ENCODE measurements around the gene NAGPA. TPM values are rescaled to one million over a fixed set of nuclear protein-coding genes. Genes with fewer than 3 reads are reported as not detected.

The NAGPA gene
- total and polyA plus RNA-seq, 2 experiments from 2014 or later = 6.3 to 20.7 TPM

DNA sequence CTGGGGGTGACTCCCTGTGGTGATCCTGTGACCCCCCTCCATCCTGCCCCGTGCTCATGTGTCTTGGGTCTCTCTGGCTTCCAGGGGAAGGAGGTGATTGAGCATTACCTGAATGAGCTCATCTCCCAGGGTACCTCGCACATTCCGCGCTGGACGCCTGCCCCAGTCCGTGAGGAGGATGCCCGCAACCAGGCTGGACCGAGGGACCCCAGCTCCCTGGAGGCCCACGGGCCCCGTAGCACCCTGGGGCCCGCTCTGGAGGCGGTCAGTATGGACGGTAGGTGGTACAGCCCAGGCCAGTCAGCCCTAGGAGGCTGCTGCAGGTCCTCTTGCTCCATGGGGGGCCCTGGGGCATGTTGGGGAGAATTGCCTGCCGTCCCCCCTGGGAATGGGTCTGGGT, 42.0 kb downstream of the NAGPA start:
- ATAC-seq = no peak
- Histone ChIP-seq H3K4me2 (no peak overlapping the region), H4K20me1 (replicated peaks; ENCODE audit: insufficient read depth) (no peaks in the 10 kb centered on the region), H3K4me1 (ENCODE audit: insufficient read depth) (no peaks in the 10 kb centered on the region; the same call in 1 of the 2 replicates), H2AFZ (no peak overlapping the region), H3K9me2 (ENCODE audit: insufficient read depth) (no peaks in the 10 kb centered on the region), H3K27me3 (ENCODE audit: insufficient read depth) (peaks cover 18% of the 10 kb centered on the region), H3K79me2 (replicated peaks; ENCODE audit: insufficient read depth) (no peaks in the 10 kb centered on the region), H3K27ac (ENCODE audit: low read depth) (no peak overlapping the region), H3F3A (replicated peaks; ENCODE audit: low read depth) (no peaks in the 10 kb centered on the region), H3K36me3 (ENCODE audit: insufficient read depth) (0 out of 2 replicates have a peak, but pooled peaks cover 5% of the 10 kb centered on the region), H3K4me3 (no peak overlapping the region)
- no peaks in the 10 kb centered on the region; the same call in 2 of the 3 replicates for H3K9me3 Mint-ChIP-seq
- H3K27me3 Mint-ChIP-seq (ENCODE audit: insufficient read depth, low read depth, poor library complexity) = peaks cover 27% of the 10 kb centered on the region
- no peak overlapping the region for H3K27ac Mint-ChIP-seq
- peaks cover 10% of the 10 kb centered on the region; the same call in 2 of the 3 replicates for H3K36me3 Mint-ChIP-seq (ENCODE audit: low read depth)
- no peak for DNase-seq (ENCODE audit: low spot score)
- TF ChIP-seq NANOG (IDR thresholded peaks at IDR 0.05; ENCODE audit: borderline replicate concordance) (no peak), EZH2 (IDR thresholded peaks at IDR 0.05; ENCODE audit: low read depth, unreplicated experiment) (no peak), CREB1 (CRISPR knock-in tag; IDR thresholded peaks at IDR 0.05; ENCODE audit: low read depth) (no peak), POLR2AphosphoS5 (IDR thresholded peaks at IDR 0.05; ENCODE audit: low read depth) (no peak), ZNF114 (CRISPR knock-in tag; IDR thresholded peaks at IDR 0.05) (no peak), JUNB (IDR thresholded peaks at IDR 0.05; ENCODE audit: unreplicated experiment) (no peak), ZNF331 (CRISPR knock-in tag; IDR thresholded peaks at IDR 0.05; ENCODE audit: low read depth) (no peak), STAT1 (IDR thresholded peaks at IDR 0.05; ENCODE audit: unreplicated experiment) (no peak), EZH2phosphoT487 (IDR thresholded peaks at IDR 0.05; ENCODE audit: unreplicated experiment) (no peak)
- TF ChIP-seq, protein P1, sequence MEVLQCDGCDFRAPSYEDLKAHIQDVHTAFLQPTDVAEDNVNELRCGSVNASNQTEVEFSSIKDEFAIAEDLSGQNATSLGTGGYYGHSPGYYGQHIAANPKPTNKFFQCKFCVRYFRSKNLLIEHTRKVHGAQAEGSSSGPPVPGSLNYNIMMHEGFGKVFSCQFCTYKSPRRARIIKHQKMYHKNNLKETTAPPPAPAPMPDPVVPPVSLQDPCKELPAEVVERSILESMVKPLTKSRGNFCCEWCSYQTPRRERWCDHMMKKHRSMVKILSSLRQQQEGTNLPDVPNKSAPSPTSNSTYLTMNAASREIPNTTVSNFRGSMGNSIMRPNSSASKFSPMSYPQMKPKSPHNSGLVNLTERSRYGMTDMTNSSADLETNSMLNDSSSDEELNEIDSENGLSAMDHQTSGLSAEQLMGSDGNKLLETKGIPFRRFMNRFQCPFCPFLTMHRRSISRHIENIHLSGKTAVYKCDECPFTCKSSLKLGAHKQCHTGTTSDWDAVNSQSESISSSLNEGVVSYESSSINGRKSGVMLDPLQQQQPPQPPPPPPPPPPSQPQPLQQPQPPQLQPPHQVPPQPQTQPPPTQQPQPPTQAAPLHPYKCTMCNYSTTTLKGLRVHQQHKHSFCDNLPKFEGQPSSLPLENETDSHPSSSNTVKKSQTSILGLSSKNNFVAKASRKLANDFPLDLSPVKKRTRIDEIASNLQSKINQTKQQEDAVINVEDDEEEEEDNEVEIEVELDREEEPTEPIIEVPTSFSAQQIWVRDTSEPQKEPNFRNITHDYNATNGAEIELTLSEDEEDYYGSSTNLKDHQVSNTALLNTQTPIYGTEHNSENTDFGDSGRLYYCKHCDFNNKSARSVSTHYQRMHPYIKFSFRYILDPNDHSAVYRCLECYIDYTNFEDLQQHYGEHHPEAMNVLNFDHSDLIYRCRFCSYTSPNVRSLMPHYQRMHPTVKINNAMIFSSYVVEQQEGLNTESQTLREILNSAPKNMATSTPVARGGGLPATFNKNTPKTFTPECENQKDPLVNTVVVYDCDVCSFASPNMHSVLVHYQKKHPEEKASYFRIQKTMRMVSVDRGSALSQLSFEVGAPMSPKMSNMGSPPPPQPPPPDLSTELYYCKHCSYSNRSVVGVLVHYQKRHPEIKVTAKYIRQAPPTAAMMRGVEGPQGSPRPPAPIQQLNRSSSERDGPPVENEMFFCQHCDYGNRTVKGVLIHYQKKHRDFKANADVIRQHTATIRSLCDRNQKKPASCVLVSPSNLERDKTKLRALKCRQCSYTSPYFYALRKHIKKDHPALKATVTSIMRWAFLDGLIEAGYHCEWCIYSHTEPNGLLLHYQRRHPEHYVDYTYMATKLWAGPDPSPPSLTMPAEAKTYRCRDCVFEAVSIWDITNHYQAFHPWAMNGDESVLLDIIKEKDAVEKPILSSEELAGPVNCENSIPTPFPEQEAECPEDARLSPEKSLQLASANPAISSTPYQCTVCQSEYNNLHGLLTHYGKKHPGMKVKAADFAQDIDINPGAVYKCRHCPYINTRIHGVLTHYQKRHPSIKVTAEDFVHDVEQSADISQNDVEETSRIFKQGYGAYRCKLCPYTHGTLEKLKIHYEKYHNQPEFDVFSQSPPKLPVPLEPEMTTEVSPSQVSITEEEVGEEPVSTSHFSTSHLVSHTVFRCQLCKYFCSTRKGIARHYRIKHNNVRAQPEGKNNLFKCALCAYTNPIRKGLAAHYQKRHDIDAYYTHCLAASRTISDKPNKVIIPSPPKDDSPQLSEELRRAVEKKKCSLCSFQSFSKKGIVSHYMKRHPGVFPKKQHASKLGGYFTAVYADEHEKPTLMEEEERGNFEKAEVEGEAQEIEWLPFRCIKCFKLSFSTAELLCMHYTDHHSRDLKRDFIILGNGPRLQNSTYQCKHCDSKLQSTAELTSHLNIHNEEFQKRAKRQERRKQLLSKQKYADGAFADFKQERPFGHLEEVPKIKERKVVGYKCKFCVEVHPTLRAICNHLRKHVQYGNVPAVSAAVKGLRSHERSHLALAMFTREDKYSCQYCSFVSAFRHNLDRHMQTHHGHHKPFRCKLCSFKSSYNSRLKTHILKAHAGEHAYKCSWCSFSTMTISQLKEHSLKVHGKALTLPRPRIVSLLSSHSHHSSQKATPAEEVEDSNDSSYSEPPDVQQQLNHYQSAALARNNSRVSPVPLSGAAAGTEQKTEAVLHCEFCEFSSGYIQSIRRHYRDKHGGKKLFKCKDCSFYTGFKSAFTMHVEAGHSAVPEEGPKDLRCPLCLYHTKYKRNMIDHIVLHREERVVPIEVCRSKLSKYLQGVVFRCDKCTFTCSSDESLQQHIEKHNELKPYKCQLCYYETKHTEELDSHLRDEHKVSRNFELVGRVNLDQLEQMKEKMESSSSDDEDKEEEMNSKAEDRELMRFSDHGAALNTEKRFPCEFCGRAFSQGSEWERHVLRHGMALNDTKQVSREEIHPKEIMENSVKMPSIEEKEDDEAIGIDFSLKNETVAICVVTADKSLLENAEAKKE (CRISPR knock-in tag; IDR thresholded peaks at IDR 0.05) = no peak
- TF ChIP-seq, protein P2, sequence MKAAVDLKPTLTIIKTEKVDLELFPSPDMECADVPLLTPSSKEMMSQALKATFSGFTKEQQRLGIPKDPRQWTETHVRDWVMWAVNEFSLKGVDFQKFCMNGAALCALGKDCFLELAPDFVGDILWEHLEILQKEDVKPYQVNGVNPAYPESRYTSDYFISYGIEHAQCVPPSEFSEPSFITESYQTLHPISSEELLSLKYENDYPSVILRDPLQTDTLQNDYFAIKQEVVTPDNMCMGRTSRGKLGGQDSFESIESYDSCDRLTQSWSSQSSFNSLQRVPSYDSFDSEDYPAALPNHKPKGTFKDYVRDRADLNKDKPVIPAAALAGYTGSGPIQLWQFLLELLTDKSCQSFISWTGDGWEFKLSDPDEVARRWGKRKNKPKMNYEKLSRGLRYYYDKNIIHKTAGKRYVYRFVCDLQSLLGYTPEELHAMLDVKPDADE (IDR thresholded peaks at IDR 0.05) = no peak
- TF ChIP-seq, protein P3, sequence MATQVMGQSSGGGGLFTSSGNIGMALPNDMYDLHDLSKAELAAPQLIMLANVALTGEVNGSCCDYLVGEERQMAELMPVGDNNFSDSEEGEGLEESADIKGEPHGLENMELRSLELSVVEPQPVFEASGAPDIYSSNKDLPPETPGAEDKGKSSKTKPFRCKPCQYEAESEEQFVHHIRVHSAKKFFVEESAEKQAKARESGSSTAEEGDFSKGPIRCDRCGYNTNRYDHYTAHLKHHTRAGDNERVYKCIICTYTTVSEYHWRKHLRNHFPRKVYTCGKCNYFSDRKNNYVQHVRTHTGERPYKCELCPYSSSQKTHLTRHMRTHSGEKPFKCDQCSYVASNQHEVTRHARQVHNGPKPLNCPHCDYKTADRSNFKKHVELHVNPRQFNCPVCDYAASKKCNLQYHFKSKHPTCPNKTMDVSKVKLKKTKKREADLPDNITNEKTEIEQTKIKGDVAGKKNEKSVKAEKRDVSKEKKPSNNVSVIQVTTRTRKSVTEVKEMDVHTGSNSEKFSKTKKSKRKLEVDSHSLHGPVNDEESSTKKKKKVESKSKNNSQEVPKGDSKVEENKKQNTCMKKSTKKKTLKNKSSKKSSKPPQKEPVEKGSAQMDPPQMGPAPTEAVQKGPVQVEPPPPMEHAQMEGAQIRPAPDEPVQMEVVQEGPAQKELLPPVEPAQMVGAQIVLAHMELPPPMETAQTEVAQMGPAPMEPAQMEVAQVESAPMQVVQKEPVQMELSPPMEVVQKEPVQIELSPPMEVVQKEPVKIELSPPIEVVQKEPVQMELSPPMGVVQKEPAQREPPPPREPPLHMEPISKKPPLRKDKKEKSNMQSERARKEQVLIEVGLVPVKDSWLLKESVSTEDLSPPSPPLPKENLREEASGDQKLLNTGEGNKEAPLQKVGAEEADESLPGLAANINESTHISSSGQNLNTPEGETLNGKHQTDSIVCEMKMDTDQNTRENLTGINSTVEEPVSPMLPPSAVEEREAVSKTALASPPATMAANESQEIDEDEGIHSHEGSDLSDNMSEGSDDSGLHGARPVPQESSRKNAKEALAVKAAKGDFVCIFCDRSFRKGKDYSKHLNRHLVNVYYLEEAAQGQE (IDR thresholded peaks at IDR 0.05; ENCODE audit: unreplicated experiment) = no peak
- TF ChIP-seq, protein P4, sequence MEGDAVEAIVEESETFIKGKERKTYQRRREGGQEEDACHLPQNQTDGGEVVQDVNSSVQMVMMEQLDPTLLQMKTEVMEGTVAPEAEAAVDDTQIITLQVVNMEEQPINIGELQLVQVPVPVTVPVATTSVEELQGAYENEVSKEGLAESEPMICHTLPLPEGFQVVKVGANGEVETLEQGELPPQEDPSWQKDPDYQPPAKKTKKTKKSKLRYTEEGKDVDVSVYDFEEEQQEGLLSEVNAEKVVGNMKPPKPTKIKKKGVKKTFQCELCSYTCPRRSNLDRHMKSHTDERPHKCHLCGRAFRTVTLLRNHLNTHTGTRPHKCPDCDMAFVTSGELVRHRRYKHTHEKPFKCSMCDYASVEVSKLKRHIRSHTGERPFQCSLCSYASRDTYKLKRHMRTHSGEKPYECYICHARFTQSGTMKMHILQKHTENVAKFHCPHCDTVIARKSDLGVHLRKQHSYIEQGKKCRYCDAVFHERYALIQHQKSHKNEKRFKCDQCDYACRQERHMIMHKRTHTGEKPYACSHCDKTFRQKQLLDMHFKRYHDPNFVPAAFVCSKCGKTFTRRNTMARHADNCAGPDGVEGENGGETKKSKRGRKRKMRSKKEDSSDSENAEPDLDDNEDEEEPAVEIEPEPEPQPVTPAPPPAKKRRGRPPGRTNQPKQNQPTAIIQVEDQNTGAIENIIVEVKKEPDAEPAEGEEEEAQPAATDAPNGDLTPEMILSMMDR (conservative IDR thresholded peaks at IDR 0.05; ENCODE audit: low read depth in 2 of 2) = no peak
- 0 out of 3 replicates have a peak, but pooled peaks cover 2% of the 10 kb centered on the region for H3K4me1 Mint-ChIP-seq
- no peak overlapping the region for H3K4me3 Mint-ChIP-seq
